Measurements from ENCODE around the gene COIL. TPM values are rescaled to one million over a fixed set of nuclear protein-coding genes. Genes with fewer than 3 reads are reported as not detected.
A peak's percentile ranks its signal among the peaks of the same experiment; 100 is the strongest.

The COIL gene
- total RNA-seq = 10 to 100 TPM; 14.5 to 27.1 (median 18.0) TPM

- in situ Hi-C loops (cut with MboI; ENCODE audit: low pct_unique_long_range_greater_than_20kb in 2 of 9, low sequenced_read_pairs in 9 of 9, unreplicated experiment in 9 of 9) = no loop called here
- H3K4me1 ChIP-seq (replicated peaks in 1 of 2) = peaks cover 8 to 10% of the 10 kb centered on the region in 2 donors
- 6 to 85% (median 38%) methylated on average over 2 to 36 of the region's 59 CpGs for WGBS, 10 experiments
- peak within 1 kb of the TSS; percentile 98 to 99 for H3K27ac ChIP-seq
- peak; percentile 97 to 99 (median 98) for ATAC-seq (replicated peaks in 6 of 8)
- H3K4me3 ChIP-seq = peak within 1 kb of the TSS; percentile 63 to 95 (median 92)
Observed at GRCh38 chr17:56960596-56961538, at the start of gene COIL. Gene COIL (minus strand): TSS chr17:56961050. CDS start chr17:56961019, 31 bp downstream.

- in situ Hi-C loops (cut with MboI; ENCODE audit: low pct_unique_long_range_greater_than_20kb in 2 of 9, low sequenced_read_pairs in 9 of 9, unreplicated experiment in 9 of 9) = no loop called here
- peak in 5 of 8 experiments; percentile 18 to 53 (median 36) for ATAC-seq (replicated peaks in 6 of 8)
- peaks cover 3 to 12% of the 10 kb centered on the region in 2 donors for H3K4me1 ChIP-seq (replicated peaks in 1 of 2)
Observed at GRCh38 chr17:57010487-57010886, 49.6 kb upstream of the COIL start.

GRCh38 chr17:57009737-57010445, 49.0 kb upstream of the COIL start:
- Histone ChIP-seq H3K4me1 (replicated peaks in 1 of 2) (peaks cover 3 to 12% of the 10 kb centered on the region in 2 donors), H3K4me3 (no peak overlapping the region), H3K27ac (no peak overlapping the region)
- peak; percentile 79 to 94 (median 90) for ATAC-seq (replicated peaks in 6 of 8)
- WGBS, 10 experiments = 0 to 60% (median 21%) methylated on average over 1 to 6 of the region's 7 CpGs
- in situ Hi-C loops (cut with MboI; ENCODE audit: low pct_unique_long_range_greater_than_20kb in 2 of 9, low sequenced_read_pairs in 9 of 9, unreplicated experiment in 9 of 9) = no loop called here

More at GRCh38 chr17:57010487-57010886, 49.6 kb upstream of the COIL start:
- WGBS, 10 experiments = 0 to 100% (median 50%) methylated on average over 1 to 2 of the region's 3 CpGs; no CpG with 5 or more reads in 3 of the 10 experiments
- H3K27ac ChIP-seq = no peak overlapping the region
- H3K4me3 ChIP-seq = no peak overlapping the region

GRCh38 chr17:57008958-57009357, 48.1 kb upstream of the COIL start:
- Histone ChIP-seq H3K4me3 (no peak overlapping the region), H3K4me1 (replicated peaks in 1 of 2) (peaks cover 3 to 12% of the 10 kb centered on the region in 2 donors), H3K27ac (no peak overlapping the region)
- in situ Hi-C loops (cut with MboI; ENCODE audit: low pct_unique_long_range_greater_than_20kb in 2 of 9, low sequenced_read_pairs in 9 of 9, unreplicated experiment in 9 of 9) = no loop called here
- WGBS, 10 experiments = 17 to 95% (median 75%) methylated on average over 1 to 2 of the region's 2 CpGs; no CpG with 5 or more reads in 4 of the 10 experiments
- ATAC-seq (replicated peaks in 6 of 8) = no peak

- no peak overlapping the region for H3K27ac ChIP-seq
- no peak for ATAC-seq (replicated peaks in 6 of 8)
- no peak overlapping the region for H3K4me3 ChIP-seq
- H3K4me1 ChIP-seq (replicated peaks in 1 of 2) = peaks cover 3 to 12% of the 10 kb centered on the region in 2 donors
- WGBS, 10 experiments = 80 to 100% (median 94%) methylated on average over 1 to 2 of the region's 2 CpGs; no CpG with 5 or more reads in 3 of the 10 experiments
- in situ Hi-C loops (cut with MboI; ENCODE audit: low pct_unique_long_range_greater_than_20kb in 2 of 9, low sequenced_read_pairs in 9 of 9, unreplicated experiment in 9 of 9) = no loop called here
Observed at GRCh38 chr17:57006040-57006439, 45.2 kb upstream of the COIL start.

GRCh38 chr17:57004944-57005579, 44.2 kb upstream of the COIL start:
- Histone ChIP-seq H3K4me3 (no peak overlapping the region), H3K4me1 (replicated peaks in 1 of 2) (peaks cover 3 to 12% of the 10 kb centered on the region in 2 donors), H3K27ac (no peak overlapping the region)
- WGBS, 10 experiments = 80 to 100% (median 93%) methylated on average over 2 to 8 of the region's 8 CpGs; no CpG with 5 or more reads in 2 of the 10 experiments
- ATAC-seq (replicated peaks in 6 of 8) = no peak
- in situ Hi-C loops (cut with MboI; ENCODE audit: low pct_unique_long_range_greater_than_20kb in 2 of 9, low sequenced_read_pairs in 9 of 9, unreplicated experiment in 9 of 9) = no loop called here

- Histone ChIP-seq H3K4me1 (replicated peaks in 1 of 2) (no peaks in the 10 kb centered on the region), H3K4me3 (no peak overlapping the region), H3K27ac (no peak overlapping the region)
- WGBS, 10 experiments = 60 to 100% (median 97%) methylated on average over 1 to 5 of the region's 5 CpGs
- in situ Hi-C loops (cut with MboI; ENCODE audit: low pct_unique_long_range_greater_than_20kb in 2 of 9, low sequenced_read_pairs in 9 of 9, unreplicated experiment in 9 of 9) = no loop called here
- peak in 2 of 8 experiments; percentile 41 to 45 for ATAC-seq (replicated peaks in 6 of 8)
Observed at GRCh38 chr17:57002904-57003303, 42.1 kb upstream of the COIL start.

- ATAC-seq (replicated peaks in 6 of 8) = no peak
- in situ Hi-C loops (cut with MboI; ENCODE audit: low pct_unique_long_range_greater_than_20kb in 2 of 9, low sequenced_read_pairs in 9 of 9, unreplicated experiment in 9 of 9) = no loop called here
- no peak overlapping the region for H3K27ac ChIP-seq
- no peak overlapping the region for H3K4me3 ChIP-seq
- 80 to 100% (median 92%) methylated on average over 1 to 7 of the region's 7 CpGs; no CpG with 5 or more reads in 3 of the 10 experiments for WGBS, 10 experiments
- H3K4me1 ChIP-seq (replicated peaks in 1 of 2) = no peaks in the 10 kb centered on the region
Observed at GRCh38 chr17:57001541-57001940, 40.7 kb upstream of the COIL start.

- Histone ChIP-seq H3K4me1 (replicated peaks in 1 of 2) (no peaks in the 10 kb centered on the region), H3K27ac (no peak overlapping the region), H3K4me3 (no peak overlapping the region)
- 33 to 100% (median 88%) methylated on average over 1 to 2 of the region's 2 CpGs; no CpG with 5 or more reads in 1 of the 10 experiments for WGBS, 10 experiments
- no peak for ATAC-seq (replicated peaks in 6 of 8)
- in situ Hi-C loops (cut with MboI; ENCODE audit: low pct_unique_long_range_greater_than_20kb in 2 of 9, low sequenced_read_pairs in 9 of 9, unreplicated experiment in 9 of 9) = no loop called here
Observed at GRCh38 chr17:56997313-56997712, 36.5 kb upstream of the COIL start.

- Histone ChIP-seq H3K4me3 (no peak overlapping the region), H3K27ac (no peak overlapping the region), H3K4me1 (replicated peaks in 1 of 2) (no peaks in the 10 kb centered on the region)
- no peak for ATAC-seq (replicated peaks in 6 of 8)
- 83 to 100% (median 100%) methylated on average over 1 of the region's 1 CpG; no CpG with 5 or more reads in 3 of the 10 experiments for WGBS, 10 experiments
- in situ Hi-C loops (cut with MboI; ENCODE audit: low pct_unique_long_range_greater_than_20kb in 2 of 9, low sequenced_read_pairs in 9 of 9, unreplicated experiment in 9 of 9) = no loop called here
Observed at GRCh38 chr17:56995766-56996165, 34.9 kb upstream of the COIL start.

GRCh38 chr17:56994009-56994792, 33.4 kb upstream of the COIL start:
- Histone ChIP-seq H3K27ac (no peak overlapping the region), H3K4me3 (no peak overlapping the region), H3K4me1 (replicated peaks in 1 of 2) (no peaks in the 10 kb centered on the region)
- in situ Hi-C loops (cut with MboI; ENCODE audit: low pct_unique_long_range_greater_than_20kb in 2 of 9, low sequenced_read_pairs in 9 of 9, unreplicated experiment in 9 of 9) = no loop called here
- WGBS, 10 experiments = 86 to 100% (median 92%) methylated on average over 1 to 4 of the region's 4 CpGs; no CpG with 5 or more reads in 2 of the 10 experiments
- ATAC-seq (replicated peaks in 6 of 8) = no peak

- no peak overlapping the region for H3K4me3 ChIP-seq
- no peaks in the 10 kb centered on the region for H3K4me1 ChIP-seq (replicated peaks in 1 of 2)
- H3K27ac ChIP-seq = no peak overlapping the region
- 40 to 100% (median 100%) methylated on average over 1 of the region's 1 CpG; no CpG with 5 or more reads in 5 of the 10 experiments for WGBS, 10 experiments
- no peak for ATAC-seq (replicated peaks in 6 of 8)
- in situ Hi-C loops (cut with MboI; ENCODE audit: low pct_unique_long_range_greater_than_20kb in 2 of 9, low sequenced_read_pairs in 9 of 9, unreplicated experiment in 9 of 9) = no loop called here
Observed at GRCh38 chr17:56992364-56992763, 31.5 kb upstream of the COIL start.

All from motor neuron (in vitro differentiated cells).